NT2/D1 (cell line): ENCODE data around the gene KAZN.

Source experiments
- DNase-seq: peaks from one replicate; pipeline ENCODE4 v3.0.0-alpha.2; 2011; ENCODE audit warnings: low read depth, low spot score
- H3K27me3 ChIP-seq: 2 replicates; pipeline ENCODE4 v1.6.0; 2011; ENCODE audit warnings: mild to moderate bottlenecking; ENCODE audit not compliant: insufficient read length, insufficient read depth
- H3K36me3 ChIP-seq: 2 replicates; pipeline ENCODE4 v1.6.1; 2011; ENCODE audit warnings: mild to moderate bottlenecking, low read length, mixed read lengths; ENCODE audit not compliant: insufficient read depth, insufficient read length
- H3K4me1 ChIP-seq: 2 replicates; pipeline ENCODE4 v1.5.1; 2011; ENCODE audit not compliant: insufficient read depth, insufficient read length
- H3K4me3 ChIP-seq: 2 replicates; pipeline ENCODE4 v1.5.1; 2011; ENCODE audit warnings: low read depth; ENCODE audit not compliant: insufficient read length
- H3K9ac ChIP-seq: 2 replicates; pipeline ENCODE4 v1.6.0; 2011; ENCODE audit warnings: low read depth; ENCODE audit not compliant: insufficient read length
- H3K9me3 ChIP-seq: 2 replicates; pipeline ENCODE4 v1.5.1; 2011; ENCODE audit warnings: mild to moderate bottlenecking, low read length; ENCODE audit not compliant: insufficient read depth
- SUZ12 ChIP-seq: IDR thresholded peaks from 2 replicates; pipeline ENCODE4 v1.6.1; 2011; ENCODE audit not compliant: insufficient read length, insufficient read depth; ENCODE audit errors: extremely low read depth
- YY1 ChIP-seq: IDR thresholded peaks from 2 replicates; pipeline ENCODE4 v1.6.1; 2011; ENCODE audit not compliant: insufficient read length, insufficient read depth
- ZNF274 ChIP-seq: IDR thresholded peaks from 2 replicates; pipeline ENCODE4 v1.6.1; 2011; ENCODE audit warnings: mild to moderate bottlenecking, low read depth, low read length

KAZN gene

DNA sequence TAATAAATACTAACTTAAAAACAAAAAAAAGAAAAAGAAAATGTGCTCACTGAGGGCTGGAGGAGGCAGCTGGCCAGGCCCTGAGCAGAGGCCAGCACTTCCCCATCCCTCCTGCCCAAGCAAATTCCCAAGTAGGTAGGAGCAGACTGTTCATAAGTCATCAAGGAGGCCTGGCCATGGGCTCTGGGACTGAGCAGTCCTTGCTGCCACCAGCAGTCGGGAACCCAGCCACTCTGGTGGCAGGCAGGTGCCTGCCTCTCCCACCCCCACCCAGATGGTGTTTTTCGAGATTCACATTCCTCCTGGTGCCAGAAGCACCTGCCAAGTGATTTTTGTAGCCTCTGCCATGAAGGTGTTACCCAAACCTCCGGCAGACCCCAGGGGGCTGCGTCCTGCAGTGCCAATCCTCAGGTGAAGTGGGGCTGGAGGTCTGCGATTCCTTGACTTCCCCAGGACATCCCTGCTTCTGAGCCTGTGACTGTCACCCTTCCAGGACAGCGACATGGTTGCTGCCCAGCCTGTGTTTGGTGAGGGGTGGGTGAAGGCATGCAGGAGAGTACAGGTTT is 350.9 kb downstream of the KAZN start:
- Histone ChIP-seq H3K4me3 (no peak overlapping the region), H3K36me3 (peaks cover 5% of the 10 kb centered on the region), H3K9ac (no peak overlapping the region), H3K4me1 (peaks cover 15% of the 10 kb centered on the region), H3K9me3 (peaks cover 19% of the 10 kb centered on the region), H3K27me3 (no peaks in the 10 kb centered on the region)
- no peak for TF ChIP-seq ZNF274
- TF ChIP-seq YY1 = no peak
- TF ChIP-seq SUZ12 = no peak
- no peak for DNase-seq

DNA sequence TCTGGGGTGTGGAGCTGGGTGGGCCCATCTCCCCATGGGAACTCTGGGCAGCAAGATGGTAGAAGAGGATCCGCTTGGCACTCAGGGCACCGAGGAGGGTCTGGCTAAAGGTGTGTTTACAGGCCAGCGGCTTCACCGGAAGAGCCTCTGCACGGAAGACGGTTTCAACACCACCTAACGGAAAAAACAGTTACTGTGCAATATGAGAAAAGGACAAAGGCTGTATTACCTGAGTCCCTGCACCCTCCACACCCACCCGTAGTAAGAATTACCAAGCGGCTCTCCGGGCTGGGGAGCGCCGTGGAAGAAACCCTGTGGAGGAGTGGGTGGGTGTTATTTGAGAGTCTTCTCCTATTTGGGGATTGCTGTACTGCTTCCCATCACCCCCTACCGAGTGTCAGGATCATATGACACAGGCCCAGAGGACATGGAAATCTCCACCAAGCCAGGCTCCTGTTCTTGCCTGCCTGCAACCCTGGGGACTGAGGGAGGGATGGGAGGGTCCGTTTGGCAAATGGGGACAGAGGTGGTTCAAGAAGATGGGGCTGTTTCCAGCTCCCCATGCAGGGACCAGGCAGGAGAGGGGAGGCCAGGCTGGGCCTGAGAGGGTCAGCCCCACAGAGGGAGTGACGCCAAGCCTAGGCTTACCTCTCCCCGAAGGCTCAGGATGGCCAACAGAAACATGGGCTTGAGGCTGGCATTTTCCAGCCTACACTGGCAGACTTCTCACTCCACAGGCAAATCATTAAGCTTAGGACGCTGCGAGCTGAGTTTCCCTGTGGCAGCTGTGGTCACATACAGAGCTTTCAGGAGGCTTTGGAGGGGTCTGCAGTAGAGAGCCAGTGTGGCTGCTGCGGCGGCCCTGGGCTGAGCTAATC is 351.6 kb downstream of the KAZN start:
- H3K4me1 ChIP-seq = peaks cover 11% of the 10 kb centered on the region
- TF ChIP-seq YY1 = no peak
- no peak for TF ChIP-seq ZNF274
- TF ChIP-seq SUZ12 = no peak
- H3K27me3 ChIP-seq = no peaks in the 10 kb centered on the region
- H3K4me3 ChIP-seq = no peak overlapping the region
- H3K9ac ChIP-seq = peak overlapping the region; percentile 25
- H3K9me3 ChIP-seq = peaks cover 19% of the 10 kb centered on the region
- DNase-seq = no peak
- H3K36me3 ChIP-seq = peaks cover 5% of the 10 kb centered on the region

DNA sequence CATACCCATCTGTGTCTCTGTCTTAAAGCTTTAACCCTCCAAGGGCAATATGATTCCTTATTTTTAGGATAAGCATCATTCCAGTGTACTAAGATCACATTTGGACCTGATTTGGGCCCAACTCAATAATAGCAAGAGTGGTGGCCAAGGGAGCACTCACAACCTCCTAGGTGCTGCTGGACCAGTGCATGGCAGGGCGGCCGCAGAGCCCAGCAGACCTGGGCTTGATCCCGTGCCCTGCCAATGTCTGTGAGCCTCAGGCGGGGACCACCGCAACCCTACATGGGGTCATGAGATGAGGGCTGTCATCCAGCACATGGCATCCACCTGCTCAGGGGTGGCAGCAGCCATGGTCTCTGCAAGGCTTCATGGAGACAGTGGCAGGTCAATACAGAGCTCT is 353.3 kb downstream of the KAZN start:
- no peak for DNase-seq
- Histone ChIP-seq H3K27me3 (no peaks in the 10 kb centered on the region), H3K36me3 (peaks cover 5% of the 10 kb centered on the region), H3K9me3 (peaks cover 19% of the 10 kb centered on the region), H3K4me1 (peaks cover 9% of the 10 kb centered on the region), H3K4me3 (no peak overlapping the region), H3K9ac (no peak overlapping the region)
- TF ChIP-seq SUZ12 (no peak), ZNF274 (no peak)

DNA sequence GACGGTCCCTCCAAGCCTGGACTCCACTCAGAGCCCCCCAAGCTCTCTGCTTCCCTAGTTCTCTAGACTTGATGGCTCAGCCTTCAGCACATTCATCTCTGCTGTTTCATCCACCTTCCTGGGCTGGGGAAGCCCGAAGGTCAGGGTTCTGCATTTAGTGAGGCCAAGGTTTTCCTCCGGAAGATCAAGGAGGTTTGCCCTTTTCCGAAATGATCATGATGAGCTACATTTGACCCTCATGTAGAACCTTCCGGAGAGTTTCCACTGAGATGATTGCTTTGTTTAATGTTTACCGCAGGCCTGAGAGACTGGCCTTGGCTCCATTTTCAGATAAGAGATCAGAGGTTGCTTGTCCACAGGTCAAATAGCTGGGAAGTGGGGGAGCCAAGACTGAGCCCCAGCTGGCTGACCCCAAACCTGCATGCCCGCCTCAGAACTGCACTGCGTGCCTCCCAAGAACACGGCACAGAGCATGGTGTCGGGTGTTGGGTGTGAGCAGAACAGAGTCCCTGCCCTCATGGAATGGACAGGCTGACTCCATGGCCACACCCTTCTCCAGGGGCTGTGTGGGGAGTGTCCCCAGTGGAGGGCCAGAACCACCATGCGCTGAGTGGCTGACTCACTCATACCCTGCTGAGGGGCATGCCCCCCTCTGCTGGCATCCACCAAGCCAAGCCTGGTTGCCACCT is 354.3 kb downstream of the KAZN start:
- Histone ChIP-seq H3K9ac (no peak overlapping the region), H3K36me3 (peaks cover 5% of the 10 kb centered on the region), H3K9me3 (peaks cover 19% of the 10 kb centered on the region), H3K4me1 (peaks cover 9% of the 10 kb centered on the region), H3K27me3 (no peaks in the 10 kb centered on the region), H3K4me3 (no peak overlapping the region)
- DNase-seq = no peak
- no peak for TF ChIP-seq YY1
- no peak for TF ChIP-seq ZNF274
- no peak for TF ChIP-seq SUZ12

DNA sequence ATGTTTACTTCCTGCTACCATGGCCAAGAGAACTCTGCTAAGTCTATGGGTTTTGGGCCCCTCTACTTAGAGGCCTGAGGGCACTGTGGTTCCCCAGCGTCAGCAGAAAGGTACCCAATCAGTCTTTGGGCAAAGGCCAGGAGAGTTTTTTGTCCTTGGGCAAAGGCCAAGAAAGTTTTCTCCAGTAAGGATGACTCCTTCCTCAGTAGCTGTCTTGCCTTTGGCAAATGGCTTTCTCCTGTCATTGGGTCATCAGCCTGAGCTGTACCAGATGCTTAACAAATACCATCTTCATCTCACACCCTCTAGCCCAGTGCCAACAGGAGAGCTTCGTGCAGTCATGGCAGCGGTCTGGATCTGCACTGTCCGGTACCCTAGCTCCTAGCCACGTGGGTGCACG is 355.7 kb downstream of the KAZN start:
- Histone ChIP-seq H3K4me3 (no peak overlapping the region), H3K4me1 (peaks cover 9% of the 10 kb centered on the region), H3K27me3 (no peaks in the 10 kb centered on the region), H3K36me3 (peaks cover 5% of the 10 kb centered on the region), H3K9ac (no peak overlapping the region), H3K9me3 (peaks cover 19% of the 10 kb centered on the region)
- TF ChIP-seq ZNF274 (no peak), SUZ12 (no peak), YY1 (no peak)
- no peak for DNase-seq

DNA sequence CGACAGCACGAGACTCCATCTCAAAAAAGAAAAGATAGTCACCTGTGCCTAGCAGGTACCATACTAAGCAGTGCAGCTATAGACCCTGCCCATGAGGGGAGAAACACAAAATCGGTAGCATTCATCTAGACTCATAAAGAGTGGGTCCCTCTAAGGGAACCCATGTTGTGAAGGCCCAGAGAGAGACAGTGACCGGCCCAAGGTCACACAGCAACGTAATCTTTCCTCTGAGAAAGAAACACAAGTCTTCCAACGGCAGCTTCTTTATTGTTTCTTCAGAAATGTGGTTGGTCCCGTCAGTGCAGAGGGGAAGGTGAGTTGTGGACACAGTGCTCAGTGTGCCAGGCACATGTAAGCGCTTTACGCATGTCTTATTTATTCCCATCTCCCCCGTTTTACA is 356.4 kb downstream of the KAZN start:
- no peak for DNase-seq
- Histone ChIP-seq H3K27me3 (no peaks in the 10 kb centered on the region), H3K9me3 (peaks cover 19% of the 10 kb centered on the region), H3K9ac (no peak overlapping the region), H3K4me1 (peaks cover 6% of the 10 kb centered on the region), H3K4me3 (no peak overlapping the region), H3K36me3 (peaks cover 5% of the 10 kb centered on the region)
- TF ChIP-seq SUZ12 = no peak
- TF ChIP-seq ZNF274 = no peak
- no peak for TF ChIP-seq YY1

DNA sequence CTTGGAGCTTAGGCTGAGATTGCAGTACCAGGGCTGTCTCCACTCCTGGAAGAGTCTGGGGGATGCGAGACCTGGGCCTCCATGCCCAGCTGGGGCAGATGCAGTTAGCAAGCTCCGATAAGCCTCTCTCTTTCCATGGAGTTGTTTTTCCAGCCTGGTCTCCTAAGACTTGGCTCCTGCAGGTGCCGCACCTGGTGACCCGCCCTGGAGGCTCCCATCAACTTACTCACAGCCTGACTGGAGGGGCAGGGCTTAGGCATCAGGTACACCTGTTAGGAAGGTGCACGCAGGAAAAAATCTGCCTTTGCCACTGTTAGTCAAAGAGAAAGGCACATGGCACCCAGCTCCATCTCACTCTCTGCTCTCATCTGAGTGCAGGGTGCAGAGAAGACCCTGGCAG is 356.9 kb downstream of the KAZN start:
- Histone ChIP-seq H3K27me3 (no peaks in the 10 kb centered on the region), H3K9ac (no peak overlapping the region), H3K36me3 (peaks cover 8% of the 10 kb centered on the region), H3K9me3 (peaks cover 19% of the 10 kb centered on the region), H3K4me1 (peaks cover 2% of the 10 kb centered on the region), H3K4me3 (no peak overlapping the region)
- TF ChIP-seq ZNF274 (no peak), SUZ12 (no peak), YY1 (no peak)
- DNase-seq = no peak
